GM19328 (cell line): ENCODE data around the gene SLC22A5.

Experiments used
- ATAC-seq: cut with Tn5 transposase; IDR thresholded peaks from one replicate; pipeline ENCODE4 v1.9.1; 2021; ENCODE audit warnings: mild to moderate bottlenecking, moderate library complexity; ENCODE audit not compliant: unreplicated experiment

SLC22A5 gene

DNA sequence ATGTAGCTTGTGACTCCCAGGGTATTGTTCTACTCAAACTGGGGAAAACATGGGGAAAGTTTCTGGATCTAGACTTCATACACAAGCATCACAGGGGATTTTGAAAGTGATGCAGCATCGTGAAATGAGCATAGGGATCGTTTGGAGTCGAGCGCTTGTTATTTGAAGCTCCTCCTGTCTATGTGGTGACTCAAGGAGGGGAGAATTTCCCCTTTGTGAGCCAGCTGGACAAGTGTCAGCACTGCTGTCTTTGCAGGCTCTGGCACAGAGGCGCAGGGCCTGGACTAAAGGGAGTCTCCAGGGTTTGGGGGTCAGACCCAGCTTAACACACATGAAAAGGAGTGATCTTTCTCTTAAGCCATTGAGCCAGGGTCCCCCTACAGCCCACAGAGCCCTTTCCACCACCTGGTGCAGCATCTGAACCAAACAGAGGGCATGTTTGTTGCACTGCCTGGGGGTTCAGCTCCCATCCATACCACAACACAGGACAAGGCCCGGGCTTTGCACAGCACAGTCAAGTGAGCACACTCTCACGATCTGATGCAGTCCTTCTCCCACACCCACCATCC, 70.1 kb downstream of the SLC22A5 start:
- no peak for ATAC-seq

DNA sequence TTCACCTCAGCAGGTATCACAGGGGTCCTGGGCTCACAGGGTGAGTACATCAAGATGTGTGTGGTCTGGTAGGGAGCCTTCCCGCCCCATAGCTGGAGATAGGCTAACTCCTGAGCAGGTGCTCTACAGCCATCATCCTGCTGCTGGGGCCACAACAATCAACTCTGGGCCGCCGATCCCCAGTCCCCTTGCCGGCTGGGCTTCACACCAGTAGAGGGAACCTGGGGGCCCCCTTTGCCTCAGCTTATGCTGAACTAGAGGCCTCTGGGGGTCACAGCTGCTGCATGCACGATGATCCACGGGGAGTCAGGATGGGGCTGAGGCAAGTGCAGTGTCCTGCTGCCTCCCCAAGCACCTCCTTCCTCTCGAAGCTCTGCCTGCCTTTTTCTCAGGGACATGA, 74.6 kb downstream of the SLC22A5 start:
- ATAC-seq: no peak
